HG03432 (cell line): ENCODE results near the gene RNASEL.
"Not testable (repeated sequence)": the region's sequence is repeated elsewhere in the genome, so short reads cannot be mapped to it uniquely, and the experiment has no call there.

ENCODE experiments used
- ATAC-seq: cut with Tn5 transposase; IDR thresholded peaks from one replicate; pipeline ENCODE4 v1.9.1; 2021; ENCODE audit warnings: mild to moderate bottlenecking, moderate library complexity; ENCODE audit not compliant: unreplicated experiment

The RNASEL gene

GRCh38 chr1:182588500-182589396 lies at the start of gene RNASEL:
RNASEL (minus strand) TSS chr1:182589256; CDS start chr1:182586806, 2,450 bp downstream.
- ATAC-seq, result peak; percentile 90

GRCh38 chr1:182637769-182638168 lies 48.7 kb upstream of the RNASEL start:
- no peak for ATAC-seq

- no peak for ATAC-seq
These were observed 46.8 kb upstream of the RNASEL start for GRCh38 chr1:182635871-182636270.

- no peak for ATAC-seq
These were observed 45.4 kb upstream of the RNASEL start for GRCh38 chr1:182634306-182635072.

GRCh38 chr1:182633657-182634281 lies 44.7 kb upstream of the RNASEL start:
- ATAC-seq, result no peak

- ATAC-seq, result no peak
These were observed 44.0 kb upstream of the RNASEL start for GRCh38 chr1:182633031-182633430.

- ATAC-seq, result not testable (repeated sequence)
These were observed 43.4 kb upstream of the RNASEL start for GRCh38 chr1:182632441-182632857.

- ATAC-seq, result no peak
These were observed 42.9 kb upstream of the RNASEL start for GRCh38 chr1:182631954-182632353.

GRCh38 chr1:182631053-182631677 lies 42.1 kb upstream of the RNASEL start:
- no peak for ATAC-seq

GRCh38 chr1:182630586-182630985 lies 41.5 kb upstream of the RNASEL start:
- no peak for ATAC-seq

- ATAC-seq, result peak; percentile 68
These were observed 40.5 kb upstream of the RNASEL start for GRCh38 chr1:182629499-182630096.

GRCh38 chr1:182629080-182629479 lies 40.0 kb upstream of the RNASEL start:
- ATAC-seq, result no peak

GRCh38 chr1:182628657-182629056 lies 39.6 kb upstream of the RNASEL start:
- no peak for ATAC-seq

- ATAC-seq, result no peak
These were observed 38.6 kb upstream of the RNASEL start for GRCh38 chr1:182627622-182628021.

- ATAC-seq, result no peak
These were observed 37.5 kb upstream of the RNASEL start for GRCh38 chr1:182626527-182626926.

- ATAC-seq, result no peak
These were observed 36.9 kb upstream of the RNASEL start for GRCh38 chr1:182625719-182626504.

- no peak for ATAC-seq
These were observed 36.0 kb upstream of the RNASEL start for GRCh38 chr1:182625024-182625423.

GRCh38 chr1:182624577-182624976 lies 35.5 kb upstream of the RNASEL start:
- no peak for ATAC-seq

- ATAC-seq, result peak; percentile 74
These were observed 34.0 kb upstream of the RNASEL start for GRCh38 chr1:182622901-182623528.
